SK-N-SH (cell line): ENCODE measurements around the gene JAKMIP1.

Source experiments
- CTCF ChIP-seq: fragments of 200-600 bp; sonication (generic); IDR thresholded peaks from 2 replicates; pipeline ENCODE4 v1.6.1; 2017; ENCODE audit warnings: antibody characterized with exemption, mild to moderate bottlenecking, moderate library complexity
- EP300 ChIP-seq, 2 experiments: IDR thresholded peaks; 2 replicates each; pipeline versions ENCODE4 v1.4.0 to v1.6.1; 2012; ENCODE audit warnings: borderline replicate concordance in 1 of 2, low read depth in 1 of 2, low read length in 1 of 2
- EZH2phosphoT487 ChIP-seq: fragments of 200-600 bp; sonication (generic); IDR thresholded peaks from 2 replicates; pipeline ENCODE4 v1.6.1; 2017; ENCODE audit warnings: low read depth, mixed run types, mild to moderate bottlenecking, antibody characterized with exemption, moderate library complexity, borderline replicate concordance
- FOXM1 ChIP-seq: IDR thresholded peaks from 2 replicates; pipeline ENCODE4 v1.4.0; 2012; ENCODE audit warnings: low read depth, mild to moderate bottlenecking
- GABPA ChIP-seq: IDR thresholded peaks from 2 replicates; pipeline ENCODE4 v1.4.0; 2012; ENCODE audit warnings: low read depth, mild to moderate bottlenecking
- MAX ChIP-seq: IDR thresholded peaks from 2 replicates; pipeline ENCODE4 v1.4.0; 2012; ENCODE audit warnings: low read depth
- NFIC ChIP-seq: IDR thresholded peaks from 2 replicates; pipeline ENCODE4 v1.4.0; 2012; ENCODE audit warnings: borderline replicate concordance
- POLR2AphosphoS5 ChIP-seq: IDR thresholded peaks from 2 replicates; pipeline ENCODE4 v1.6.1; 2012; ENCODE audit warnings: low read depth, low read length
- REST ChIP-seq: IDR thresholded peaks from 2 replicates; pipeline ENCODE4 v1.6.1; 2012; ENCODE audit warnings: mild to moderate bottlenecking, low read depth, low read length, moderate library complexity
- RFX5 ChIP-seq: IDR thresholded peaks from 2 replicates; pipeline ENCODE4 v1.6.1; 2012; ENCODE audit warnings: mild to moderate bottlenecking, improper control_type of control experiment, low read length
- SIN3A ChIP-seq: IDR thresholded peaks from 2 replicates; pipeline ENCODE4 v1.6.1; 2012; ENCODE audit warnings: low read depth, mild to moderate bottlenecking, low read length, moderate library complexity, borderline replicate concordance
- TCF12 ChIP-seq: IDR thresholded peaks from 2 replicates; pipeline ENCODE4 v1.4.0; 2012
- USF1 ChIP-seq: IDR thresholded peaks from 2 replicates; pipeline ENCODE4 v1.4.0; 2012; ENCODE audit warnings: low read depth, borderline replicate concordance

GRCh38 chr4:5988086-5988845 is 212.1 kb downstream of the JAKMIP1 start:
- no peak for TF ChIP-seq REST
- TF ChIP-seq RFX5 = no peak
- TF ChIP-seq SIN3A = no peak
- no peak for TF ChIP-seq CTCF
- no peak for TF ChIP-seq TCF12
- TF ChIP-seq GABPA = no peak
- TF ChIP-seq NFIC = no peak
- TF ChIP-seq MAX = no peak
- TF ChIP-seq USF1 = no peak
- no peak for TF ChIP-seq EZH2phosphoT487
- no peak for TF ChIP-seq EP300 (IDR thresholded peaks at IDR 0.05; ENCODE audit: borderline replicate concordance in 1 of 2, low read depth in 1 of 2, low read length in 1 of 2)
- no peak for TF ChIP-seq POLR2AphosphoS5
- TF ChIP-seq FOXM1 = no peak
